Measurements from ENCODE around the gene CACNA2D1.
"Not testable (repeated sequence)": the region's sequence is repeated elsewhere in the genome, so short reads cannot be mapped to it uniquely, and the experiment has no call there.

Gene CACNA2D1

DNA sequence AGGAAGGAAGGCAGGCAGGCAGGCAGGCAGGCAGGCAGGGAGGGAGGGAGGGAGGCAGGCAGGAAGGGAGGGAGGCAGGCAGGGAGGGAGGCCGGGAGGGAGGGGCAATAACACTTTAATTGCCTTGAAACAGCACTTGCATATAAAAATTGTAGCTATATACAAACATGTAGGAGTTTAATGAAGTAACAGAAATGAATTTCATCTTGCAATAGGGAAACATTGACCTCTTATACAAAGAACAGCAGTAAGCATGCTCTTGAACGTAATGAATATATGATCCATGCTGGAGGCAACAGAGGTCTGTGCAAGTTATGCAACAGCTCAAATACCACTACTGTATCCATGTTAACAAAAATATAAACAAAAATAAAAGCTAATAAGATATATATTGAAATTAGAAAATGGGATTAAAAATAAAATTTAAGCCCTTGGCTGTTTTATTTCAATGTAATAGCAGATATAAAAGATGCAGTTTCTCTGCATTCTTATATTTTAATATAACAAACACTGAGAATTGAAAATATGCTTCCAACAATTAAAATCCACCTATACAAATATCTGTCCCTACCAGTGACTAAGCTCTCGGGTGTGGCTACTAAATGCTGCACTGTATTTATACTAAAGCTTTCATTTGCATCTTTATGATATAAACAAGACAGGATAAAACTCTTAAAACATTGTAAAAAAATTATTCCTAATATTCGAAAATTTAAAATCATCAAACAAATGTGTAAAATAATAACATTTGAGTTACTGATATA is 50.3 kb downstream of the CACNA2D1 start:
- no peak for DNase-seq (ENCODE audit: low spot score)

- no peak for DNase-seq (ENCODE audit: low spot score)
Observed at GRCh38 chr7:82390936-82391335, 52.6 kb downstream of the CACNA2D1 start.

GRCh38 chr7:82389876-82390275 is 53.7 kb downstream of the CACNA2D1 start:
- DNase-seq (ENCODE audit: low spot score), result no peak

- no peak for DNase-seq (ENCODE audit: low spot score)
Observed at GRCh38 chr7:82388138-82388537, 55.4 kb downstream of the CACNA2D1 start.

DNA sequence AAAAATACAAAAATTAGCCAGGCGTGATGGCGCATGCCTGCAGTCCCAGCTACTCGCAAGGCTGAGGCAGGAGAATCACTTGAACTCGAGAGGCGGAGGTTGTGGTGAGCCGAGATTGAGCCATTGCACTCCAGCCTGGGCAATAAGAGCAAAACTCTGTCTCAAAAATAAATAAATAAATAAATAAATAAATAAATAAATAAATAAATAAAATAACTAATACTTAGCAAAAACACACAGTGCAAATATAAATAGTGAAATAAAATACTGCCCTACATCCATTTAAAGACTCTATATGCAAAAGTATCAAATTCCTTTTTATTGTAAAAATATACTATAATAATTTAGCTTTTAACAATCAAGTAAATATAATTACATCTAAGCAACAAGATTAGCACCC is 57.0 kb downstream of the CACNA2D1 start:
- not testable (repeated sequence) for DNase-seq (ENCODE audit: low spot score)

- DNase-seq (ENCODE audit: low spot score), result no peak
Observed at GRCh38 chr7:82384779-82385178, 58.8 kb downstream of the CACNA2D1 start.

DNA sequence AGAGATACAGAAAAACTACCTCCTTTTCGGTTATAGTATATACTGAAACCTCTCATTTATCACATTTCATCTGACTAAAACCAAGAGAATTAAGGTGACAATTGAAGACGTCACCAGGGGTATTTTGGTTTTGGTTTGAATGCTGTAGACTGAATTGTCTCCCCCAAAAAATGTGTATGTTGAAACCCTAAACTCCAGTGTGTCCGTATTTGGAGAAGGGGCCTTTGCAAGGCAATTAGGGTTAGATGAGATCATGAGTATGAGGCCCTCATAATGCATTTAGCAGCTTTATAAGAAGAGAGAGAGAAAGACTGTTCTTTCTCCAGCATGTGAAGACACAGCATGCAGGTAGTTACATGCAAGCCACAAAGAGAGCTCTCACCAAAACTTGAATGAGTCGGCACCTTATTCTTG is 59.5 kb downstream of the CACNA2D1 start:
- DNase-seq (ENCODE audit: low spot score), result no peak

GRCh38 chr7:82382276-82382675 is 61.3 kb downstream of the CACNA2D1 start:
- DNase-seq (ENCODE audit: low spot score), result no peak

GRCh38 chr7:82376739-82377138 is 66.8 kb downstream of the CACNA2D1 start:
- DNase-seq (ENCODE audit: low spot score), result no peak

GRCh38 chr7:82375713-82376112 is 67.9 kb downstream of the CACNA2D1 start:
- DNase-seq (ENCODE audit: low spot score), result no peak

GRCh38 chr7:82375129-82375528 is 68.4 kb downstream of the CACNA2D1 start:
- DNase-seq (ENCODE audit: low spot score), result no peak

DNA sequence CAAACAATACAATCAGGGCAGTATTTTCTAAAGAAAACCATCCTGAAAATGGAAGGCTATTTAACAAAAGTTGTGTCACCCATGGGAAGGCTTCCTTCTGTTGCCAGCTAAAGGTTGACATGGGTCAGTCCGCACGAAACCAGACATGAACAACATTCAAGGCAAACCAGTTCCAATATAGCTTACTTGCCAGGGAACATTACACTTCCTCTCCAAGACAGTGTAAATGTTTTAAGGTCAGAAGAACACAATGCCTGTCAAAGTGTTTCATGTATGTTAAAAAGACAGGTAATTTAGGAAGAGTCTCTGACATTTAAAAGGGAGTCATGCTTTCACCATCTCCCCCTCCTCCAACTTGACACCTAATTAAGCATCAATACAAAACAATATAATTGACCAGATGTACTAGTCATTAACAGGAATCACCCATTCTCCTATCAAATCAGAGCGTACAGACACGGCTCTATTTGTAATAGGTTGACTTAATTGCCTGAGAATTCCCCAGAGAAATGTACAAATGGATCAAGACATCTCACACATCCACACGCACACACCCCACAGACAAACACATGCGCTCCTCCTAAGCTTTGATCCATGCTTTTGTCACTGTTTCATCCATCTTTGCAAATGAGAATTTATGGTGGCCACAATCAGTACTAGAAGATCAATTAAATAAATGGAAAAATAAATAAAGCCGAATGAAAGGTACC is 69.5 kb downstream of the CACNA2D1 start:
- DNase-seq (ENCODE audit: low spot score), result no peak

DNA sequence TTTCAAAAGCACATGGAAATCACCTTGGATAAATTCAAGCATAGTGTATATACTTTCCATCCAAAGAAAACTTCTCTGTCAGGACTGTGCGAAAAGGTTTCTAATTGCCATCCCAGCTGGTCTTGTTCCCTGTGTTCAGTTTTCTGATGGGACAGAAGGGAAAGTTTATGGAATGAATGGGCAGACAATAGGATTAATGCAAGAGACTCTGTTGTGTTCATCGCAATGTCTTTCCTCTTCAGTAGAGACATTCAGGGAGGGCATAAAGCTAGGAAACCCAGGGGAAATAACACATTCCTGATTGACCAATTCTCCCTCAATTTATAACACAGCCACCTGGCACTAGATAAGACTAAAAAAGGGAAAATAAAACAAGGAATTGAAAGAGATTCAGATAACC is 78.9 kb downstream of the CACNA2D1 start:
- no peak for DNase-seq (ENCODE audit: low spot score)

- DNase-seq (ENCODE audit: low spot score), result no peak
Observed at GRCh38 chr7:82364048-82364447, 79.5 kb downstream of the CACNA2D1 start.

- DNase-seq (ENCODE audit: low spot score), result peak; percentile 16
Observed at GRCh38 chr7:82362129-82362706, 81.4 kb downstream of the CACNA2D1 start.

DNA sequence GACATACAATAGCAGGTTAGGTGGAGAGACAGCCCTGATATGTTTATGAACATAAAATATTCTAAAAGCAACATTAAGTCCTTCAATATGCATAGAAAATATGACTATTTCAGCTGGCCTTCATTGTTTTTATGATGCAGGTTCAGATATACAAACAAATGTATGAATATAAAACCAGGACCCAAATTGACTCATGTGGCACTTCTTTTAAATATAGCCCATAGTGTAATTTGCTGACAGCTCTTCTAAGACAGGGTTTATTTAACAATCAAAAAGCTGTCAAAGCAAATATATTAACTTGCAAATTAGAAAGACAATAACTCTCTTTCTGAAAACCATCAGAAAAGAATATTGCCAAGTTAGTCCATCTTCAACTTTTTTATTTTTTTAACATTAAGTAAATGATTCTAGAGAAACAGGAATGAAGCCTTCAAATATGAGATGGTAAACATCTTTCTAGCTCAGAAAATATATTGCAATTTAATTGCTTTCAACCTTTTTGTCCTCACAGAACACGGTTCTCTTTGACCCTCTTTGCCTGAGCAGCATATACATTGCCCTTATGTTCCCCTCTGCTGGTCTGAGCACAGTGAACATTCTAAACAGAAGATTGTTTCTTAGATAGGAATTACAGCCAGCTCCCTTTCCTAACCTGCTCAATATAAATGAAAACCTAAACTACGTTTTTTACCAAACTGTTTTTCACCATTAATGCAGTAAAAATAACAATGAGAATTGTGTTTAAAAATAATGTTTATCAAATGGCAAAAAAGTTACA is 82.8 kb downstream of the CACNA2D1 start:
- DNase-seq (ENCODE audit: low spot score), result no peak

DNA sequence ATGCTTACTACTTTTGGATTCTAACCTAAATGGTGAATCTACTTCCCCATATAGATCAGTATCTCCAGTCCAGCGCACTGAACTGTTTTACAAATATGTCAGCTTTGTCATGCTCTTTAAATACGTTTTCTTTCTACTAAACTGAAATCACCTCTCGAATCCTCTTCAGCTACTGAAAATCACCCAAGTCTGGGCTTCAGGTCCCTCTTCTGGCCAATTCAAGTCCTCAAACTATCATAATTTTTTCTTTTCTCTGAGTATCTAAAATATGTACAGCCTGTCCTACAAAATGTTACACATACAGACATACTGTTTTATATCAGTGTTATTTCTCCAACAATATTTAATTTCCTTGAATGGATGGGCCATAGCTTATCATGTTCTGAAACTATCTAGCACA is 84.2 kb downstream of the CACNA2D1 start:
- DNase-seq (ENCODE audit: low spot score), result no peak

GRCh38 chr7:82358923-82359322 is 84.7 kb downstream of the CACNA2D1 start:
- DNase-seq (ENCODE audit: low spot score), result no peak

DNA sequence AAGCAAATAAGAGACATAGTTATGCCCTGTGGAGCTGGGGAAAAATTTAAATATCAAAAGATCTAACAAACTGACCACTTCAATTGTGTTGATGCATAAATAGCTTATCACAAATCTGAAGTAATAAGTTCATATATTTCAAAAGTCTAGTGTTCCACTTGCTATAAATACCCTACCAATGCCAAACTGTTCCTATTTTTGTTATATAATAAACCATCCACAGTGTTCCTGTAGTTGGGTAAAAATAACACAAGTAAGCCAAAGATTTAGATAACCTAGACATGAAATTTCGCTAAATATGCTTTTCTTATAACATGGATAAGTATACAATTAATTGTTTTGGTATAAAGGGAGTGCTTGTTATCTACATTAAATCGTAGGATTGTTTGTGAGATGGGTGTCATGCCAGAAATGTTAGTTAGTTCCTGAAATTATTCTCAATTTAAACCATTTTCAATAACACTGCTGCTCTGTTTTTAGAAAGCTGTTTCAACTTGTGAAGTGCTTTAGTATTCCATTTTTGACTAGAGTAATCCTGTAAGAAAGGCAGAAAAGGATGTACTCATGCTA is 85.5 kb downstream of the CACNA2D1 start:
- no peak for DNase-seq (ENCODE audit: low spot score)

DNA sequence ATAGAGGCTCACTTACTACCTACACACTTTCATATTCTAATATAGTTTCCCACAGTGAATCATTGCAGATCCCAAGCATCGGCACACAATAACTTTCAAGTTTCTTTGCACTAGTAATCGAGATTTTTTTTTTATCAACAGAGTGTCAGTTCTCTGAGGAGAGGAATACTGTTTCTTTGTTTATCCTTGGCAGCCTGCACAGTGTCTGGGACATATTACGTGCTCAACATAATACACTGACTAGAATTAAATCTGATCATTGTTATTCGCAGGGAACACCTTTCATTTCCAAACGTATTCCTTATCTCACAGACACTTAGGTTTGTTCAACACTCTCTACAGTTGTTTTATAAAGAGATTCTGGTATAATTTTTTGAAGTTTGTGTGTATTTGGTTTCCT is 95.3 kb downstream of the CACNA2D1 start:
- DNase-seq (ENCODE audit: low spot score), result no peak

DNA sequence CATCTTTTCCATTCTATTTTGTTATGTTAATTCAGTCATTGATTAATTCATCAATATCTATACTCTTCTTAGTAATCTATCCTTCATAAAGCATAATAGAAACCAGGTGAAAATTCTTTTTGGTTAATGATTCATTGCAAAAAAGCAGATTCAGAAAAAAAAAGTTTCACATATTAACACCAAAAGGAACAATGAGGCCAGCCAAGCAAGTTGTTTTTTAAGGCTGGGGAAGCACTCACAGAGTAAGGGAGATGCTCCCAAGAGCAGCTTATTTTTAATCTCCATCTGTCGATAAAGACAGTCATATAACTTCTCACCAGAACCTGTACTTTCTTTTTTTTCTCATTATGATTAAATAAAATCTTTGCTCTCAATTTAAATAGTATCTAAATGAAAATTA is 95.8 kb downstream of the CACNA2D1 start:
- DNase-seq (ENCODE audit: low spot score), result no peak

DNA sequence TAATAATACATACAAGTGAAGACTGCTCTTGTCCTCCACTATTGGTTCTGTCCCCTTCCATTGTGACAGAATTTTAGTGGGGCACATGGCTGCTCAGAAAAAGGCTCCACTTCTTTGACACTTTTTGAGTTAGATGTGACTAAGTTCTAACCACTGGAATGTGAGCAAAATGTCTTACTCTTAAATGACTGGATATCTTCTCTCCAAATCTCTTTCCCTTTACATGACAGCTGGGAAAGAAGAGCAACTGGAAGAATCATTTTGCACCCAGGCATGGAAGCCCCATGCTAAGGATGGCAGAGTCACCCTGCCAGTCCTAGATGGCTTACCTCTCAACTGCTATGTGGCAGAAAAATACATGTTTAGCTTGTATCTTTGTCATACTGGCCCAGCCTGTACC is 97.7 kb downstream of the CACNA2D1 start:
- DNase-seq (ENCODE audit: low spot score), result no peak
